Heart left ventricle (tissue), 16 donors: ENCODE data around the gene FOXRED2. TPM values are rescaled to one million over a fixed set of nuclear protein-coding genes. Genes with fewer than 3 reads are reported as not detected.
"Not testable (repeated sequence)": the region's sequence is repeated elsewhere in the genome, so short reads cannot be mapped to it uniquely, and the experiment has no call there.

Experiments used
- ATAC-seq, 4 donors: fragments of 200-7000 bp; cut with Tn5 transposase; one replicate each; pipeline ENCODE4 v1.9.1; 2020 to 2022; ENCODE audit warnings: moderate library complexity in 4 of 4, mild to moderate bottlenecking in 3 of 4, moderate number of reproducible peaks in 1 of 4
- DNase-seq, 5 donors: peaks; one replicate each; pipeline ENCODE4 v3.0.0-alpha.2; 2020
- H3K27ac ChIP-seq, 12 donors: fragments of 200-600 bp; sonication (generic) in 4 of 12; one replicate each; pipeline versions ENCODE4 v1.5.0 to v1.8.0; 2016 to 2022; ENCODE audit warnings: mild to moderate bottlenecking in 2 of 12
- H3K27me3 ChIP-seq, 9 donors: fragments of 200-600 bp; sonication (generic) in 2 of 9; one replicate each; pipeline versions ENCODE4 v1.5.1 to v1.8.0; 2016 to 2022; ENCODE audit warnings: mild to moderate bottlenecking in 3 of 9
- H3K36me3 ChIP-seq, 9 donors: fragments of 200-600 bp; sonication (generic) in 2 of 9; one replicate each; pipeline versions ENCODE4 v1.5.0 to v1.8.0; 2018 to 2022; ENCODE audit warnings: mild to moderate bottlenecking in 2 of 9
- H3K4me1 ChIP-seq, 12 donors: fragments of 200-600 bp; sonication (generic) in 4 of 12; one replicate each; pipeline versions ENCODE4 v1.5.0 to v1.8.0; 2016 to 2022; ENCODE audit warnings: mild to moderate bottlenecking in 3 of 12
- H3K4me3 ChIP-seq, 12 donors: fragments of 200-600 bp; sonication (generic) in 4 of 12; one replicate each; pipeline versions ENCODE4 v1.5.0 to v1.8.0; 2017 to 2022; ENCODE audit warnings: mild to moderate bottlenecking in 9 of 12, moderate library complexity in 4 of 12
- H3K9me3 ChIP-seq, 12 donors: fragments of 200-600 bp; sonication (generic) in 4 of 12; one replicate each; pipeline versions ENCODE4 v1.5.0 to v1.8.0; 2016 to 2022; ENCODE audit warnings: mild to moderate bottlenecking in 1 of 12
- POLR2A ChIP-seq, 2 donors: fragments of 450-650 bp; IDR thresholded peaks; one replicate each; pipeline ENCODE4 v1.6.1; 2017; ENCODE audit warnings: antibody characterized with exemption in 2 of 2, mild to moderate bottlenecking in 2 of 2, moderate library complexity in 2 of 2
- WGBS, 4 donors: extraction: QIAGEN DNeasy Blood & Tissue Kit in 2 of 4; methylation state at CpG; one replicate each; pipeline versions ENCODE4 v1.1.5 to v1.1.7; 2013 to 2018; 5-methylcytosine and 5-hydroxymethylcytosine counted together
- intact Hi-C, 10 donors: fragments of 100-400 bp; cut with DNase I; formaldehyde crosslinking; loops; one replicate each; pipeline versions ENCODE4 v1.11.1 to v1.14.2; 2022
- polyA plus RNA-seq, 2 donors: library from polyadenylated mRNA; stranded (reverse); fragments of 200-250 nt; gene quantifications; one replicate each; pipeline ENCODE4 v1.2.3, GENCODE V29; 2013
- total RNA-seq, 9 donors: library from RNA; depleted of rRNA in 2 of 9; stranded (reverse); fragments of >200 nt in 2 of 9; fragmentation: NEBNext Ultra II Directional in 3 of 9; extraction: Animal tissue kit (Norgen Biotek cat#: 25700) in 3 of 9; gene quantifications; one replicate each; pipeline versions ENCODE4 v1.1.0 to v1.2.4, GENCODE V29; 2016 to 2023
- TF ChIP-seq, protein P1 (sequence below), 12 donors: fragments of 200-600 bp; sonication (generic) in 4 of 12; IDR thresholded peaks; one replicate each; pipeline versions ENCODE4 v1.5.0 to v1.8.0; 2018 to 2022; ENCODE audit warnings: antibody characterized with exemption in 12 of 12, mild to moderate bottlenecking in 5 of 12
- donor health status: ischemic (EF 13 %, LVEDD 7.1; RV severe dilation, severe dysfunction).
- donor health status: healthy with polysubstance abuse.
- donor health status: DM: no; HTN: yes; CAD: no.
- donor health status: DM: no; HTN: no; CAD: no.
- donor health status: ischemic (EF 25% LVEDD 6.9; RV normal size, moderate dysfunction).
- donor health status: ischemic (EF 25% LVEDD 5.7; RV mildly dilated, moderate dysfunction).
- donor health status: healthy.
- donor health status: DM: yes; HTN: yes; CAD: no.
- donor health status: ischemic (EF 35%, LVEDD 5.7; RV mildly dilated, moderate dysfunction).
- donor health status: nonischemic (EF 11% LVEDD 7.7; RV severe dilation, severe dysfunction).
- donor health status: DM: yes; HTN: yes; CAD: no.
- donor health status: PGD.
- donor health status: ischemic (EF 29% LVEDD 5.4; RV normal size, mild dysfunction).
- donor health status: nonischemic (EF 23%, LVEDD 6.1; RV moderate dilation, normal function).

The FOXRED2 gene
- total and polyA plus RNA-seq, 11 donors, result 3.5 to 12.1 (median 6.9) TPM

DNA sequence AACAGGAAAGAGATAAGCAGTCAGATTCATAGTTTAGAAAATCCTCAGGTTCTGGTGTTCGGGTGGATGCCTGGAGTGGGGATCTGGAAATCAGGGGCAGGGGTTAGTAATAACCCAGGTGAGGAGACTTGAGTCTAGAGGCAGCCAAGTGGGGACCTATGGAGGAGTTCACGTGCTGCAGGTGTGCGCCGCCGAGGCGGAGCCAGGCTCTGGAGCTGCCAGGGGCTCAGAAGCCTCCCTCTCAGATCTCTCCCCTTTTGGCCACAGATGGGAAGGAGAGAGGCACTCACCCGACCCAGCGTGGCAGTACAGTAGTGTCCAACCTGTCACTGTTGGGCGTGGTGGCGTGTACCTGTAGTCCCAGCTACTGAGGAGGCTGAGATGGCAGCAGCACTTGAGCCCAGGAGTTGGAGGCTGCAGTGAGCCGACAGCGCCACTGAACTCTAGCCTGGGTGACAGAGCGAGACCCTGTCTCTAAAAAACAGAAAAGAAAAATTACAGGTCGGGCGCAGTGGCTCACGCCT lies 52.9 kb downstream of the FOXRED2 start:
- ATAC-seq (no peak), DNase-seq (no peak)
- H3K9me3 ChIP-seq, result no peaks in the 10 kb centered on the region
- H3K36me3 ChIP-seq, result no peaks in the 10 kb centered on the region
- peaks cover 15 to 87% (median 60%) of the 10 kb centered on the region in 12 donors for H3K4me1 ChIP-seq
- intact Hi-C loops, result loop anchor here in 7 of 10 donors (2.0 to 10.0 kb wide), 5 partner anchors 37 to 125 kb away; partner anchors contain the start of gene MYH9 (in 6 of the 7)
- TF ChIP-seq POLR2A (IDR thresholded peaks at IDR 0.05), result no peak
- TF ChIP-seq, protein P1, sequence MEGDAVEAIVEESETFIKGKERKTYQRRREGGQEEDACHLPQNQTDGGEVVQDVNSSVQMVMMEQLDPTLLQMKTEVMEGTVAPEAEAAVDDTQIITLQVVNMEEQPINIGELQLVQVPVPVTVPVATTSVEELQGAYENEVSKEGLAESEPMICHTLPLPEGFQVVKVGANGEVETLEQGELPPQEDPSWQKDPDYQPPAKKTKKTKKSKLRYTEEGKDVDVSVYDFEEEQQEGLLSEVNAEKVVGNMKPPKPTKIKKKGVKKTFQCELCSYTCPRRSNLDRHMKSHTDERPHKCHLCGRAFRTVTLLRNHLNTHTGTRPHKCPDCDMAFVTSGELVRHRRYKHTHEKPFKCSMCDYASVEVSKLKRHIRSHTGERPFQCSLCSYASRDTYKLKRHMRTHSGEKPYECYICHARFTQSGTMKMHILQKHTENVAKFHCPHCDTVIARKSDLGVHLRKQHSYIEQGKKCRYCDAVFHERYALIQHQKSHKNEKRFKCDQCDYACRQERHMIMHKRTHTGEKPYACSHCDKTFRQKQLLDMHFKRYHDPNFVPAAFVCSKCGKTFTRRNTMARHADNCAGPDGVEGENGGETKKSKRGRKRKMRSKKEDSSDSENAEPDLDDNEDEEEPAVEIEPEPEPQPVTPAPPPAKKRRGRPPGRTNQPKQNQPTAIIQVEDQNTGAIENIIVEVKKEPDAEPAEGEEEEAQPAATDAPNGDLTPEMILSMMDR (IDR thresholded peaks at IDR 0.05), result no peak
- peak overlapping the region in 1 of 12 donors; percentile 67 for H3K4me3 ChIP-seq
- no peaks in the 10 kb centered on the region for H3K27me3 ChIP-seq
- H3K27ac ChIP-seq, result peak overlapping the region; percentile 20 to 99 (median 93)
- WGBS, 4 donors, result 92 to 97% (median 96%) methylated on average over 12 to 16 of the region's 16 CpGs

DNA sequence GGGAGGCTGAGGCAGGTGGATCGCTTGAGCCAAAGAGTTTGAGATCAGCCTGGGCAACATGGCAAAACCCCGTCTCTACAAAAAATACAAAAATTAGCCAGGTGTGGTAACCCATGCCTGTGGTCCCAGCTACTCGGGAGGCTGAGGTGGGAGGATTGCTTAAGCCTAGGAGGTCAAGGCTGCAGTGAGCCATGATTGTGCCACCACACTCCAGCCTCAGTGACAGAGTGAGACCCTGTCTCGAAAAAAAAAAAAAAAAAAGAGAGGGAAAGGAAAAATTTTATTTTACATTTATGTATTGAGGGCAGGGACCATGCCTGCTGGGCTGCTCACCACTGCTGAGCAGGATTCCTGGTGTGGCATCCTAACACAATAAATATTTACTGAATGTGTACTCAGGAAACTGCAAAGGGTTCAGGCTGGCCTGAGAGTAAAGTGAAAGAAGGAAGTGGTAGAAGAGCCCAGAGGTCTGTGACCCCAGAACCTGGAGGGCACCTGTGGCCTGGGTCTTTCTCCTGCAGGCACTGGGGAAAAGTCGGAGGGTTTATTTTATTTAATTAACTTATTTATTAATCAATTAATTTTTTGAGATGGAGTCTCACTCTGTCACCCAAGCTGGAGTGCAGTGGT lies 53.7 kb downstream of the FOXRED2 start:
- Histone ChIP-seq H3K4me1 (peaks cover 12 to 85% (median 55%) of the 10 kb centered on the region in 12 donors), H3K27ac (peak overlapping the region in 11 of 12 donors; percentile 46 to 99 (median 91))
- not testable (repeated sequence) for H3K27me3 ChIP-seq, H3K9me3 ChIP-seq, H3K4me3 ChIP-seq, DNase-seq, ATAC-seq, H3K36me3 ChIP-seq
- intact Hi-C loops, result loop anchor here in 5 of 10 donors (5.0 to 10.0 kb wide), 3 partner anchors 36 to 68 kb away; partner anchors contain the start of gene MYH9 (in 4 of the 5)
- WGBS, 4 donors, result 91 to 93% (median 93%) methylated on average over 5 of the region's 5 CpGs

DNA sequence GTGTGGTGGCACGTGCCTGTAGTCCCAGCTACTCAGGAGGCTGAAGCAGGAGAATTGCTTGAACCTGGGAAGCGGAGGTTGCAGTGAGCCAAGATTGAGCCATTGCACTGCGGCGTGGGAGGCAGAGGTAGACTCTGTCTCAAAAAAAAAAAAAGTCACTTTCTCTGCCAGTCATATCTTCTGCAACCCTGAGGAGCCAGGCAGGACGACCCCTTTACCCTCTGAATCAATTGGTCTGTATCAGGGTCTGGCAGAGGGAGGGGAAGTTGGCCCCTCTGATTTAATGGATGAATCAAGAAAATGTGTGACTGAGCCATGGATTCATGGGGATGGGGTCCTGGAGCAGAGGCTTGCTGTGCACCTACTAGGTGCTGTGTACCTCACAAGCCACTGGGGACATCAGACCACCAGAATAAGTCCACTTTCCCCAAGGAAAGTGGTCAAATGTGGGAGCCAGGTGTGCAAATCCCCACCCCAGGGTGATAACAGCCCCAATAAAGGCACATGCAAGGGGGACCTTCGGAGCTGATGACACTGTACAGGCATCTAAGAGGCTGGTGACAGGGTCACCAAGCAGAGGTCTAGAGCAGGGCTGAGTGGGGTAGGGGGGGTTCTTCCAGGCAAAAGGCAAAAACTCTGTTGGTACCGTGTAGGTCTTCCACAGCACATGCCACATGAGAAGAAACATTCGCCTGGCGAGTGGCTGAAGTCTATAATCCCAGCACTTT lies 54.4 kb downstream of the FOXRED2 start:
- DNase-seq, result no peak
- intact Hi-C loops, result loop anchor here in 5 of 10 donors (5.0 to 10.0 kb wide), 3 partner anchors 35 to 68 kb away; partner anchors contain the start of gene MYH9 (in 4 of the 5)
- Histone ChIP-seq H3K27ac (peak overlapping the region; percentile 46 to 99 (median 90)), H3K4me3 (peak overlapping the region in 1 of 12 donors; percentile 28), H3K4me1 (peaks cover 12 to 84% (median 48%) of the 10 kb centered on the region in 12 donors), H3K27me3 (no peaks in the 10 kb centered on the region), H3K9me3 (no peaks in the 10 kb centered on the region), H3K36me3 (no peaks in the 10 kb centered on the region)
- TF ChIP-seq POLR2A (IDR thresholded peaks at IDR 0.05), result no peak
- TF ChIP-seq, protein P1 (IDR thresholded peaks at IDR 0.05), result no peak
- 66 to 79% (median 71%) methylated on average over 9 of the region's 9 CpGs for WGBS, 4 donors
- ATAC-seq, result no peak

DNA sequence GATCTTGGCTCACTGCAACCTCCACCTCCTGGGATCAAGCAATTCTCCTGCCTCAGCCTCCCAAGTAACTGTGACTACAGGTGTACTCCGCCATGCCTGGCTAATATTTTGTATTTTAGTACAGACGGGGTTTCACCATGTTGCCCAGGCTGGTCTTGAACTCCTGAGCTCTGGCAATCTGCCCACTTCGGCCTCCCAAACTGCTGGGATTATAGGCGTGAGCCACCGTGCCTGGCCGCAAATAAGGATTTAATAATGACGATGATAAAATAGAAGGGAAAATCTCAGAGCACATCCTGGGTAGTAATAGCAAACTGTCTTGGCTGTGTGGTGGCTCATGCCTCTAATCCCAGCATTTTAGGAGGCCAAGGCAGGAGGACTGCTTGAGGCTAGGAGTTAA lies 55.9 kb downstream of the FOXRED2 start:
- H3K36me3 ChIP-seq, DNase-seq, H3K9me3 ChIP-seq, H3K27me3 ChIP-seq, H3K4me3 ChIP-seq, ATAC-seq: not testable (repeated sequence)
- whole genome bisulfite sequencing, 4 donors, result 94 to 98% (median 96%) methylated on average over 7 of the region's 7 CpGs
- Histone ChIP-seq H3K4me1 (peaks cover 12 to 90% (median 46%) of the 10 kb centered on the region in 12 donors), H3K27ac (peak overlapping the region; percentile 46 to 99 (median 90))
- intact Hi-C loops, result loop anchor here in 5 of 10 donors (5.0 to 10.0 kb wide), 3 partner anchors 34 to 66 kb away; partner anchors contain the start of gene MYH9 (in 4 of the 5)
